OCI-LY3 (cell line): ENCODE measurements around the gene CLCF1.

Experiments
- H2AFZ ChIP-seq: fragments of 200-600, 300-600 bp; shearing (Covaris generic); 2 replicates; pipeline ENCODE4 v1.6.0; 2014; ENCODE audit warnings: antibody characterized with exemption, low read depth, low read length
- H3K27ac ChIP-seq: fragments of 200-600, 300-600 bp; sonication (generic); 2 replicates; pipeline ENCODE4 v1.5.1; 2014; ENCODE audit warnings: mild to moderate bottlenecking, low read length, moderate library complexity, mixed read lengths
- H3K27me3 ChIP-seq: fragments of 200-600, 300-600 bp; sonication (generic); 2 replicates; pipeline ENCODE4 v1.6.1; 2014; ENCODE audit warnings: low read depth, low read length, mixed read lengths
- H3K36me3 ChIP-seq: fragments of 200-600, 300-600 bp; sonication (generic); replicated peaks from 2 replicates; pipeline ENCODE3; 2014; ENCODE audit warnings: low read depth, low read length, mixed read lengths
- H3K4me1 ChIP-seq: fragments of 300-600, 200-600 bp; sonication (generic); 2 replicates; pipeline ENCODE4 v1.6.1; 2014; ENCODE audit warnings: low read length, mixed read lengths
- H3K4me2 ChIP-seq: fragments of 200-600, 300-600 bp; sonication (generic); 2 replicates; pipeline ENCODE4 v1.6.1; 2014; ENCODE audit warnings: low read length, mixed read lengths
- H3K4me3 ChIP-seq: fragments of 300-600, 200-600 bp; sonication (generic); 2 replicates; pipeline ENCODE4 v1.5.1; 2014; ENCODE audit warnings: antibody characterized with exemption, mild to moderate bottlenecking, low read length, moderate library complexity
- H3K79me2 ChIP-seq: fragments of 300-600, 200-600 bp; shearing (Covaris generic); 2 replicates; pipeline ENCODE4 v1.6.1; 2014; ENCODE audit warnings: mild to moderate bottlenecking, low read length, mixed read lengths
- H3K9ac ChIP-seq: fragments of 300-600, 200-600 bp; shearing (Covaris generic); 2 replicates; pipeline ENCODE4 v1.6.0; 2014; ENCODE audit warnings: mild to moderate bottlenecking, low read length, moderate library complexity
- H3K9me3 ChIP-seq: fragments of 200-600, 300-600 bp; shearing (Covaris generic); 2 replicates; pipeline ENCODE4 v1.6.1; 2014; ENCODE audit warnings: low read length, mixed read lengths; ENCODE audit not compliant: insufficient read depth
- H4K20me1 ChIP-seq: fragments of 200-600, 300-600 bp; sonication (generic); 2 replicates; pipeline ENCODE4 v1.6.1; 2016; ENCODE audit warnings: low read length, mixed read lengths; ENCODE audit not compliant: insufficient read depth
- CTCF ChIP-seq: fragments of 200-600, 300-600 bp; sonication (generic); IDR thresholded peaks from 2 replicates; pipeline ENCODE4 v1.5.1; 2014; ENCODE audit warnings: antibody characterized with exemption, low read length, low read depth
- EZH2phosphoT487 ChIP-seq: fragments of 200-600 bp; shearing (Covaris generic); IDR thresholded peaks from 2 replicates; pipeline ENCODE4 v1.6.1; 2018; ENCODE audit warnings: antibody characterized with exemption, mixed run types, low read depth

CLCF1 gene

GRCh38 chr11:67376063-67376820, 2.8 kb upstream of the CLCF1 start:
- no peak overlapping the region for H3K27ac ChIP-seq
- H3K4me3 ChIP-seq = no peak overlapping the region
- H3K9me3 ChIP-seq = no peaks in the 10 kb centered on the region
- H2AFZ ChIP-seq = no peak overlapping the region
- no peaks in the 10 kb centered on the region for H3K36me3 ChIP-seq
- peaks cover 34% of the 10 kb centered on the region for H3K4me1 ChIP-seq
- H4K20me1 ChIP-seq = peaks cover 2% of the 10 kb centered on the region; the same call in 1 of the 2 replicates
- TF ChIP-seq EZH2phosphoT487 (no peak), CTCF (no peak)
- peaks cover 18% of the 10 kb centered on the region for H3K27me3 ChIP-seq
- no peak overlapping the region for H3K9ac ChIP-seq
- H3K4me2 ChIP-seq = no peak overlapping the region
- peaks cover 19% of the 10 kb centered on the region for H3K79me2 ChIP-seq

GRCh38 chr11:67375320-67376055, 2.1 kb upstream of the CLCF1 start:
- peaks cover 30% of the 10 kb centered on the region for H3K4me1 ChIP-seq
- no peaks in the 10 kb centered on the region for H3K36me3 ChIP-seq
- peaks cover 27% of the 10 kb centered on the region for H3K79me2 ChIP-seq
- no peaks in the 10 kb centered on the region for H3K9me3 ChIP-seq
- no peak overlapping the region for H3K4me3 ChIP-seq
- H4K20me1 ChIP-seq = peaks cover 9% of the 10 kb centered on the region; the same call in 1 of the 2 replicates
- H3K4me2 ChIP-seq = no peak overlapping the region
- H2AFZ ChIP-seq = no peak overlapping the region
- H3K9ac ChIP-seq = no peak overlapping the region
- TF ChIP-seq EZH2phosphoT487 (no peak), CTCF (no peak)
- no peak overlapping the region for H3K27ac ChIP-seq
- peaks cover 18% of the 10 kb centered on the region for H3K27me3 ChIP-seq

GRCh38 chr11:67374571-67375281, 1.3 kb upstream of the CLCF1 start:
- H3K4me3 ChIP-seq = peak overlapping the region; percentile 92
- H2AFZ ChIP-seq = peak overlapping the region; percentile 30; the same call in 1 of the 2 replicates
- no peaks in the 10 kb centered on the region for H3K9me3 ChIP-seq
- H3K9ac ChIP-seq = peak overlapping the region; percentile 97
- H3K4me1 ChIP-seq = peaks cover 29% of the 10 kb centered on the region
- H3K79me2 ChIP-seq = peaks cover 27% of the 10 kb centered on the region
- no peaks in the 10 kb centered on the region for H3K36me3 ChIP-seq
- peaks cover 18% of the 10 kb centered on the region for H3K27me3 ChIP-seq
- H4K20me1 ChIP-seq = peaks cover 10% of the 10 kb centered on the region; the same call in 1 of the 2 replicates
- no peak for TF ChIP-seq EZH2phosphoT487
- H3K27ac ChIP-seq = peak overlapping the region; percentile 69; the same call in 1 of the 2 replicates
- H3K4me2 ChIP-seq = peak overlapping the region; percentile 99

GRCh38 chr11:67373648-67374570, 511 bp upstream of the CLCF1 start:
- H4K20me1 ChIP-seq = peaks cover 10% of the 10 kb centered on the region; the same call in 1 of the 2 replicates
- H3K4me1 ChIP-seq = peaks cover 29% of the 10 kb centered on the region
- peak overlapping the region; percentile 97 for H3K9ac ChIP-seq
- H3K36me3 ChIP-seq = no peaks in the 10 kb centered on the region
- peak overlapping the region; percentile 69 for H3K27ac ChIP-seq
- H3K9me3 ChIP-seq = no peaks in the 10 kb centered on the region
- TF ChIP-seq CTCF (peak; percentile 89), EZH2phosphoT487 (no peak)
- H3K27me3 ChIP-seq = peaks cover 18% of the 10 kb centered on the region
- peaks cover 32% of the 10 kb centered on the region for H3K79me2 ChIP-seq
- peak overlapping the region; percentile 92 for H3K4me3 ChIP-seq
- H2AFZ ChIP-seq = peak overlapping the region; percentile 30; the same call in 1 of the 2 replicates
- H3K4me2 ChIP-seq = peak overlapping the region; percentile 99
